Aortic smooth muscle cell (primary cell): ENCODE results near the gene SLC45A3. TPM values are rescaled to one million over a fixed set of nuclear protein-coding genes. Genes with fewer than 3 reads are reported as not detected.

Experiments used
- total RNA-seq: library from RNA; depleted of rRNA; stranded (reverse); fragments of >200 nt; gene quantifications from 2 replicates; pipeline ENCODE4 v1.2.3, GENCODE V29; 2014

The SLC45A3 gene
- total RNA-seq, result 2.0 and 2.6 TPM in 2 replicates

GRCh38 chr1:205680073-205680851, at the start of gene SLC45A3:
Gene SLC45A3, minus strand, starts transcription at chr1:205680509. Its CDS starts 15,853 bp downstream, at chr1:205664656.

GRCh38 chr1:205631768-205632668, 48.3 kb downstream of the SLC45A3 start, which contains the start of gene ELK4:
Gene ELK4, minus strand, starts transcription at chr1:205632011. Its CDS starts 8,129 bp downstream, at chr1:205623882.

Other genes with a start within 250 kb of the SLC45A3 start
- not detected in 2 replicates for gene BLACAT1, start 224.5 kb downstream of the SLC45A3 start, total RNA-seq
- 0.26 and 0.31 TPM in 2 replicates for gene CDK18, start 175.8 kb downstream of the SLC45A3 start, total RNA-seq
- 8.2 and 13.2 TPM in 2 replicates for gene ELK4, start 48.5 kb downstream of the SLC45A3 start, total RNA-seq
- gene NUCKS1, start 69.7 kb upstream of the SLC45A3 start, total RNA-seq, result 133 and 136 TPM in 2 replicates
- gene RAB29, start 95.0 kb upstream of the SLC45A3 start, total RNA-seq, result 33.3 and 41.9 TPM in 2 replicates
- gene SLC41A1, start 132.7 kb upstream of the SLC45A3 start, total RNA-seq, result 14.9 and 17.8 TPM in 2 replicates
- not detected in 2 replicates for gene PM20D1, start 169.6 kb upstream of the SLC45A3 start, total RNA-seq